Mesendoderm (in vitro differentiated cells): ENCODE results near the gene CSNK1D.

Experiments
- DNase-seq: peaks from one replicate; pipeline ENCODE4 v3.0.0; 2013
- H2AK5ac ChIP-seq: 2 replicates; pipeline ENCODE4 v1.6.1; 2013; ENCODE audit warnings: low read length, inconsistent platforms
- H2BK120ac ChIP-seq: 2 replicates; pipeline ENCODE4 v1.6.1; 2013; ENCODE audit warnings: low read depth, mild to moderate bottlenecking, low read length, moderate library complexity, mixed read lengths
- H2BK15ac ChIP-seq: replicated peaks from 2 replicates; pipeline ENCODE4 v1.6.1; 2013; ENCODE audit warnings: low read depth, mild to moderate bottlenecking, moderate library complexity
- H2BK5ac ChIP-seq: 2 replicates; pipeline ENCODE4 v1.6.1; 2013; ENCODE audit warnings: low read length, inconsistent platforms
- H3K18ac ChIP-seq: 2 replicates; pipeline ENCODE4 v1.6.1; 2013; ENCODE audit warnings: mild to moderate bottlenecking, low read length, mixed read lengths
- H3K23ac ChIP-seq: one replicate; pipeline ENCODE4 v1.6.1; 2013; ENCODE audit warnings: low read length
- H3K27ac ChIP-seq: 2 replicates; pipeline ENCODE4 v1.5.1; 2013; ENCODE audit warnings: low read depth, mild to moderate bottlenecking, inconsistent platforms, low read length, moderate library complexity
- H3K27me3 ChIP-seq: 2 replicates; pipeline ENCODE4 v1.6.1; 2013; ENCODE audit warnings: low read length, control low read depth, mild to moderate bottlenecking, inconsistent platforms; ENCODE audit not compliant: insufficient read depth, poor library complexity
- H3K36me3 ChIP-seq: 2 replicates; pipeline ENCODE4 v1.6.1; 2013; ENCODE audit warnings: low read length, inconsistent platforms; ENCODE audit not compliant: control insufficient read depth, insufficient read depth
- H3K4ac ChIP-seq: one replicate; pipeline ENCODE4 v1.6.1; 2013; ENCODE audit warnings: low read depth, mild to moderate bottlenecking, low read length, moderate library complexity
- H3K4me1 ChIP-seq: 2 replicates; pipeline ENCODE4 v1.6.1; 2013; ENCODE audit warnings: low read depth, low read length, inconsistent platforms; ENCODE audit not compliant: control insufficient read depth
- H3K4me2 ChIP-seq: 2 replicates; pipeline ENCODE4 v1.6.1; 2013; ENCODE audit warnings: low read length
- H3K4me3 ChIP-seq: 2 replicates; pipeline ENCODE4 v1.5.1; 2013; ENCODE audit warnings: mild to moderate bottlenecking, low read length
- H3K56ac ChIP-seq: one replicate; pipeline ENCODE4 v1.6.1; 2013; ENCODE audit warnings: low read length
- H3K79me1 ChIP-seq: 2 replicates; pipeline ENCODE4 v1.6.1; 2013; ENCODE audit warnings: low read length, inconsistent platforms
- H3K79me2 ChIP-seq: 2 replicates; pipeline ENCODE4 v1.6.1; 2013; ENCODE audit warnings: mild to moderate bottlenecking, low read length; ENCODE audit not compliant: control insufficient read depth, insufficient read depth
- H3K9ac ChIP-seq: 2 replicates; pipeline ENCODE4 v1.6.1; 2013; ENCODE audit warnings: low read length, inconsistent platforms
- H4K5ac ChIP-seq: one replicate; pipeline ENCODE4 v1.6.1; 2013; ENCODE audit warnings: low read length
- H4K8ac ChIP-seq: one replicate; pipeline ENCODE4 v1.6.1; 2013; ENCODE audit warnings: low read depth, mild to moderate bottlenecking, control low read depth, low read length, moderate library complexity
- WGBS: extraction: QIAGEN DNeasy Blood & Tissue Kit; methylation state at CpG from one replicate; pipeline ENCODE4 v1.1.7; 2013; ENCODE audit warnings: low lambda C conversion rate, missing lambda C conversion rate; ENCODE audit not compliant: insufficient coverage; ENCODE audit errors: extremely low coverage; 5-methylcytosine and 5-hydroxymethylcytosine counted together

The CSNK1D gene

DNA sequence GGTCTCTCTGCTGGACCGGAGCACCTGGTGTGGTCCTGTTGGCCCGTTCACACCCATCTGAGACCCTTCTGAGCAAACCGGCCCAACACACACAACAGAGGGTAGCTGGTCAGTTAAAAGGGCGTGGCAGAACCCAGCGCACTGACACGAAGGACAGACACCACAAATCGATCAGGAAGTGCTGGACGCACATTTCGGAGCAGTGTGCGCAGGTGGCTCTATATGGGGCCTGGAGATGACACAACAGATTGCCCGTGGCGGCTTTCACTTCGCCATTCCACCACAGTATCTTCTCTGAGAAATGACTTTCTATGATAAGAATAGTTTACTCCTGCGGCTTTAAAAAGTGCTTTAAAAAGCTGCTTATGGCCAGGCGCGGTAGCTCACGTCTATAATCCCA, 73.4 kb downstream of the CSNK1D start:
- no peak overlapping the region for H3K56ac ChIP-seq
- no peaks in the 10 kb centered on the region for H3K79me2 ChIP-seq
- no peak overlapping the region for H3K18ac ChIP-seq
- H2BK5ac ChIP-seq = no peak overlapping the region
- H4K5ac ChIP-seq = no peak overlapping the region
- no peak overlapping the region for H2BK15ac ChIP-seq
- H3K4ac ChIP-seq = no peak overlapping the region
- H2AK5ac ChIP-seq = no peak overlapping the region
- no CpG with 5 or more reads among the region's 17 CpGs for WGBS
- H3K36me3 ChIP-seq = no peaks in the 10 kb centered on the region
- H3K27ac ChIP-seq = no peak overlapping the region
- no peak for DNase-seq
- H3K27me3 ChIP-seq = no peaks in the 10 kb centered on the region
- H3K4me3 ChIP-seq = no peak overlapping the region
- H3K4me1 ChIP-seq = no peaks in the 10 kb centered on the region
- no peaks in the 10 kb centered on the region for H3K79me1 ChIP-seq
- no peak overlapping the region for H3K4me2 ChIP-seq
- no peak overlapping the region for H4K8ac ChIP-seq
- no peak overlapping the region for H3K9ac ChIP-seq
- H3K23ac ChIP-seq = no peak overlapping the region
- H2BK120ac ChIP-seq = no peak overlapping the region

DNA sequence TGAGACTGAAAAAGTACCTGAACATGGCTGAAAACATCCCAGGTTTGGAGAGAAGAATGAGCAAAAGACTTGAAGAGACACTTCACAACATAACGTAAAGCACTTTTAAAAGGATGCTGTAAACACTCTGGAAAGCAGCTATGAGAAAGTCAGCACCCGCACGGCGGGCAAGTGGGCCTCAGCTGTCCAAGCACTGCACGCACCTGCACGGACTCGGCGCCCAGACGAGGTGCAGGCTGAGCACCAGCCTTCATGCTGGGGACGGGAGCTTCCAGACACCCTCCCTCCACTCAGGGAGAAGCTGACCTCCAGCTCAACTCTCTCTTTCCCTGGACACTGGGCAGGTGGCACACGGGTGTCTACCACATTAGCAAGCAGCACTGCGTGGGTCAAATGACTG, 74.0 kb downstream of the CSNK1D start:
- no peak for DNase-seq
- no peak overlapping the region for H2BK5ac ChIP-seq
- no peak overlapping the region for H3K4me3 ChIP-seq
- H4K5ac ChIP-seq = no peak overlapping the region
- H3K9ac ChIP-seq = no peak overlapping the region
- no CpG with 5 or more reads among the region's 12 CpGs for WGBS
- H3K27ac ChIP-seq = no peak overlapping the region
- no peaks in the 10 kb centered on the region for H3K36me3 ChIP-seq
- H3K4me2 ChIP-seq = no peak overlapping the region
- H3K23ac ChIP-seq = no peak overlapping the region
- H3K18ac ChIP-seq = no peak overlapping the region
- no peak overlapping the region for H2BK15ac ChIP-seq
- H3K4ac ChIP-seq = no peak overlapping the region
- no peak overlapping the region for H2BK120ac ChIP-seq
- no peak overlapping the region for H3K56ac ChIP-seq
- H2AK5ac ChIP-seq = no peak overlapping the region
- no peaks in the 10 kb centered on the region for H3K27me3 ChIP-seq
- no peaks in the 10 kb centered on the region for H3K4me1 ChIP-seq
- H3K79me1 ChIP-seq = no peaks in the 10 kb centered on the region
- H3K79me2 ChIP-seq = no peaks in the 10 kb centered on the region
- no peak overlapping the region for H4K8ac ChIP-seq

DNA sequence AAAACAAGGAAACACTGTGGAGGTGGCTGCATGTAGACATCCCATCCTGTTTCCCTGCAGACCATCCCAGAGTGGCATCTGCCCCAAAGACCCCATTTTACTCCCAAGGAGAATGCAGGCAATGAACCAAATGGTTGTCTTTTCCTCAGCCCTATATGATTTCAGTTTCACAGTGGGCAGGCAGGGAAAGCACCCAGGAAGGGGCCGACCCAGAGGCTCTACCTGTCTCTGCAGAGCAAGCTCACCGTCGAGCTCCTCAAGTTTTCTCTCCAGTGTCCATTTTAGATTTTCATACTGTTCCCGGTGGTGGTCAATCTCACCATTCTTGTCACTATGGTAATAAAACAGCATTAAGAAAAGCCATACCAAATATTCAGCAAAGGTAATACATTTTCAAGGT, 75.4 kb downstream of the CSNK1D start:
- Histone ChIP-seq H2BK5ac (no peak overlapping the region), H3K23ac (no peak overlapping the region)

DNA sequence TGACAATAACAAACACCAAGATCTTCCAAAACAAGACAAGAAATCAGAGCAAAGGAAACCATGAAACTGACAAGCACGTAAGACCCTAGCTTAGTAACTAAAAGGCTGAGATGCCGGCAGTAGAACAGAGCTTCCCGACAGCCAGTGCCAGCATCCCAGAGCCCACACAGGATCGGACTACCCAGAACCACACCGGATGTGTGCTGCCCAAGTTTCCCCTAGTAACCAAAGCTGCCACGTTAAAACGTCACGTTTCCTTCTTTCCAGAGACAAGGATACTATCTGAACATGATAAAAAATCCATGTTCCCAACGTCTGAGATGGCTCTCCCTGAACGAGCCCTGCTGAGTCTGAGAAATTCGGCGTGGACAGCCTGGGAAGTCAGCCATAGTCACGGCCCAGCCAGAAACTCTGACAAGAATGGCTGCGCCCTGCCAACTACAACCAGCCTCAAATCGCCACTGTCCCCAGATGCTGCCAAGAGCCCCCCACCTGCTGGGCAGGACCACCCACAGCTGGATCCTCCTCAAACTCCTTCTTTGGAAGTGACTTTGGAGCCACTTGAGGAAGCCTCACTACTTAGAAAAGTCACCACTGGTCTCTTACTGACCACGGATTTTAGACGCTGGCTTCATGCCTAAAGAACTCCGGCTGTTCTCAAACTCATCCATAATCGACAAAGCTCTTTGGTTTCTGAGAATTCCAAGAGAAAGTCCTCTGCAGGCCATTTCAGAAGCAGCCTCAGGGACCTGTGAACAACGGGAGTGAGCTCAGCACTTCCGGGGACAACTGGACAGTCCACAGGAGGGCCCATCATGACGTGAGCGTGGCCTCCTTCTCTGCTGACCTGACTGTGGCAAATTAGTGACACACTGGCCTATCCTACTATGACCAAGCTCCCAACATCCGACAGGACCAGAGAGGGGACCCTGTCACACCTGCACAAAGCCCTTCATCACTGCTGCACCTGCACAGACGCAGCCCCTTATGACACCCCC, 77.5 kb downstream of the CSNK1D start:
- no peak overlapping the region for H3K4me2 ChIP-seq
- no peak overlapping the region for H4K8ac ChIP-seq
- no peak overlapping the region for H3K4ac ChIP-seq
- no peak overlapping the region for H2BK15ac ChIP-seq
- DNase-seq = no peak
- no peak overlapping the region for H2BK120ac ChIP-seq
- no peaks in the 10 kb centered on the region for H3K79me1 ChIP-seq
- no peak overlapping the region for H3K4me3 ChIP-seq
- peaks cover 1% of the 10 kb centered on the region for H3K36me3 ChIP-seq
- no peaks in the 10 kb centered on the region for H3K79me2 ChIP-seq
- no peak overlapping the region for H3K18ac ChIP-seq
- H3K4me1 ChIP-seq = no peaks in the 10 kb centered on the region
- H3K27ac ChIP-seq = no peak overlapping the region
- no peaks in the 10 kb centered on the region for H3K27me3 ChIP-seq
- H4K5ac ChIP-seq = no peak overlapping the region
- H3K23ac ChIP-seq = no peak overlapping the region
- H2AK5ac ChIP-seq = no peak overlapping the region
- WGBS = no CpG with 5 or more reads among the region's 25 CpGs
- no peak overlapping the region for H2BK5ac ChIP-seq
- H3K56ac ChIP-seq = no peak overlapping the region
- no peak overlapping the region for H3K9ac ChIP-seq

More for the DNA sequence above, 75.4 kb downstream of the CSNK1D start:
- H3K79me1 ChIP-seq = no peaks in the 10 kb centered on the region
- no peak overlapping the region for H2BK15ac ChIP-seq
- no peak overlapping the region for H3K9ac ChIP-seq
- no peaks in the 10 kb centered on the region for H3K4me1 ChIP-seq
- no peak overlapping the region for H3K18ac ChIP-seq
- H3K4me2 ChIP-seq = no peak overlapping the region
- H3K27ac ChIP-seq = no peak overlapping the region
- no peak overlapping the region for H2AK5ac ChIP-seq
- no CpG with 5 or more reads among the region's 4 CpGs for WGBS
- no peaks in the 10 kb centered on the region for H3K79me2 ChIP-seq
- DNase-seq = no peak
- H3K56ac ChIP-seq = no peak overlapping the region
- H3K36me3 ChIP-seq = no peaks in the 10 kb centered on the region
- H3K4ac ChIP-seq = no peak overlapping the region
- H3K4me3 ChIP-seq = no peak overlapping the region
- H3K27me3 ChIP-seq = no peaks in the 10 kb centered on the region
- no peak overlapping the region for H4K8ac ChIP-seq
- H2BK120ac ChIP-seq = no peak overlapping the region
- no peak overlapping the region for H4K5ac ChIP-seq

DNA sequence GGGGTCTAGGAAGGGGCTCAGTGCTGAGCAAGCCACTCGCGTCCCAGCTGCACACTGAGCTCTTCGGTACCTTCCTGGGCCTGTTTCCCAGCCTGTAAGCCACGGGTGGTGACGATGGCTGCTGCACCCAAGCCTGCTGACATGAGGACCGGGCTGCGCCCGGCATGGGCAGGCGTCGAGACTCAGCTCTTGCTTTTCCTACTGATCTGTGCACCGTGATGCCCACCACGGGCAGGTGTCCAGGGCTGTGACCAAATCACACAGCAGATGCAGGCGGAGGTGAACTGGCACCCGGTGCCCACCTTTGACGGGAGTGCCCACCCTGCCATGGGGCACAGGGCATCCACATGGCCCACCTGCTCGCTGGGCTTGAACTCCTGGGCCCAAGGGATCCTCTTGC, 78.7 kb downstream of the CSNK1D start:
- no peaks in the 10 kb centered on the region for H3K79me1 ChIP-seq
- peaks cover 1% of the 10 kb centered on the region for H3K36me3 ChIP-seq
- H3K4ac ChIP-seq = no peak overlapping the region
- no peak overlapping the region for H4K5ac ChIP-seq
- H3K4me2 ChIP-seq = no peak overlapping the region
- no CpG with 5 or more reads among the region's 16 CpGs for WGBS
- no peak overlapping the region for H3K9ac ChIP-seq
- H3K79me2 ChIP-seq = no peaks in the 10 kb centered on the region
- no peak for DNase-seq
- H2BK5ac ChIP-seq = no peak overlapping the region
- no peak overlapping the region for H2AK5ac ChIP-seq
- H3K27me3 ChIP-seq = no peaks in the 10 kb centered on the region
- no peak overlapping the region for H3K18ac ChIP-seq
- no peak overlapping the region for H3K27ac ChIP-seq
- no peak overlapping the region for H4K8ac ChIP-seq
- H3K4me1 ChIP-seq = no peaks in the 10 kb centered on the region
- no peak overlapping the region for H3K23ac ChIP-seq
- H2BK15ac ChIP-seq = no peak overlapping the region
- H3K4me3 ChIP-seq = no peak overlapping the region
- no peak overlapping the region for H2BK120ac ChIP-seq
- H3K56ac ChIP-seq = no peak overlapping the region
